ENCODE data around the gene HMX1. TPM values are rescaled to one million over a fixed set of nuclear protein-coding genes. Genes with fewer than 3 reads are reported as not detected.

The HMX1 gene
- total RNA-seq, 4 donors from 2014 or later: 2.6 TPM; not detected in 3

DNA sequence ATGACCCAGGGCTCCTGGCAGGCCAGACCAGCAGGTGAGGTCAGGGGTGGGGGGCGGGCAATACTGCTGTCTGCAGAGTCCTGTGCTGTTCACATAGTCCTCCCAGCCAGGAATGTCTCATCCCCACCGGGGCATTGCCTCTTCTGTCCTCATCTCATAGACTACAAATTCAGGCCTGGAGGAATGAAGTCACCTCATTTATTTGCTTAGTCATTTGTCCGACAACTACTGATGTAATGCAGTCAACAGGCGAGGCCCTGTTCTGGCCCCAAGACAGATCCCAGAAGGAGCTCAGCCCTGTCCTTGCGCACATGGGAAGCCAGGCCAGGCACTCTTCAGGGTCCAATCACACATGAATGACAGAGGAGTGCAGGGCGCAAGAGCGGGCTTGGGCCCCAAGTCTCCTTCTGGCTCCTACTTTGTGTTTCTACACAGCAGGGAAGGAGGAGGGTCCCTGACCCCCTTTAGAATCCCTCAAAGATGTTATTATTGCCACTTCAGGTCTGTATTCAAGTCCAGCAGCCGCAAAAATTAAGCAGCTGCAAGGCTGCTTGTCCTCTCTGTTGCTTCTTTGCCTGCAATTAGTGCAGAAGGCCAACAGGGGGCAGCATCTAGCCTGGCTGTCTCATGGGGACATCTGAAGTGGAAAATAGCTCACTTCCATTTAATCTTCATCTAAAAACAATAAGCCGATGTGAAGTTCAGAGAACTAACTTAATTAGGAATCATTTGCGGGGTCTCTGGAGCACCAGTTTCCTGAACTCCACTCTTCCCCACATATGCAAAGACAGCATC, 15.2 kb upstream of the HMX1 start:
- WGBS, 2 donors: 88 to 92% methylated on average over 10 of the region's 10 CpGs
- no peak overlapping the region for H3K27ac ChIP-seq
- intact Hi-C loops (cut with DNase I): no loop called here
- no peak for TF ChIP-seq POLR2A (IDR thresholded peaks at IDR 0.05)
- TF ChIP-seq CTCF (IDR thresholded peaks at IDR 0.05): no peak
- no peak overlapping the region for H3K4me3 ChIP-seq (replicated peaks in 1 of 3)
- H3K36me3 ChIP-seq: no peaks in the 10 kb centered on the region
- H3K4me1 ChIP-seq: no peaks in the 10 kb centered on the region
- DNase-seq: no peak
- no peaks in the 10 kb centered on the region for H3K9me3 ChIP-seq
- H3K27me3 ChIP-seq: peaks cover 3% of the 10 kb centered on the region

- intact Hi-C loops (cut with DNase I): no loop called here
- H3K27me3 ChIP-seq: no peaks in the 10 kb centered on the region
- WGBS, 2 donors: 25 to 41% methylated on average over 6 to 10 of the region's 14 CpGs
These were observed 10.6 kb upstream of the HMX1 start for GRCh38 chr4:8882239-8882638.

GRCh38 chr4:8880851-8881250, 9.2 kb upstream of the HMX1 start:
- Histone ChIP-seq H3K36me3 (no peaks in the 10 kb centered on the region), H3K9me3 (no peaks in the 10 kb centered on the region), H3K4me1 (no peaks in the 10 kb centered on the region), H3K4me3 (replicated peaks in 1 of 3) (no peak overlapping the region), H3K27ac (no peak overlapping the region), H3K27me3 (peaks cover 3% of the 10 kb centered on the region)
- WGBS, 2 donors: 84 to 87% methylated on average over 9 of the region's 9 CpGs
- intact Hi-C loops (cut with DNase I): no loop called here
- DNase-seq: no peak
- TF ChIP-seq CTCF (IDR thresholded peaks at IDR 0.05) (no peak), POLR2A (IDR thresholded peaks at IDR 0.05) (no peak)

More at GRCh38 chr4:8882239-8882638, 10.6 kb upstream of the HMX1 start:
- H3K27ac ChIP-seq: no peak overlapping the region
- H3K9me3 ChIP-seq: no peaks in the 10 kb centered on the region
- no peak for TF ChIP-seq POLR2A (IDR thresholded peaks at IDR 0.05)
- no peak for TF ChIP-seq CTCF (IDR thresholded peaks at IDR 0.05)
- H3K4me3 ChIP-seq (replicated peaks in 1 of 3): no peak overlapping the region
- no peak for DNase-seq
- no peaks in the 10 kb centered on the region for H3K36me3 ChIP-seq
- H3K4me1 ChIP-seq: no peaks in the 10 kb centered on the region

DNA sequence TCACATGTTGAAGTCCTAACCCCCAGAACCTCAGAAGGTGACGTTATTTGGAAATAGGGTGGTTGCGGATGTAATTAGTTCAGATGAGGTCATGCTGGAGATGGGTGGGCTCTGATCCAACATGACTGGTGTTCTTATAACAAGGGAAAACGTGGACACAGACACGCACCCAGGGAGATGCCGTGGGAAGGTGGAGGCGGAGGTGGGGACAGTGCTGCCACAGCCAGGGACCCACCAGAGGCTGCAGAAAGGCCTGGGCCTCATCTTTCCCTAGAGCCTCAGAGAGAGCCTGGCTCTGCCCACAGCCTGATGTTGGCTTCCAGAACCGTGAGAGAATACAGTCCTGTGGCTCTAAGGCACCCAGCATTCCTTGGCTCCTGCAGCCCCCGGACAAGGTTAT, 7.9 kb upstream of the HMX1 start:
- DNase-seq: no peak
- Histone ChIP-seq H3K36me3 (no peaks in the 10 kb centered on the region), H3K27me3 (peaks cover 3% of the 10 kb centered on the region), H3K9me3 (no peaks in the 10 kb centered on the region), H3K27ac (no peak overlapping the region), H3K4me1 (no peaks in the 10 kb centered on the region), H3K4me3 (replicated peaks in 1 of 3) (no peak overlapping the region)
- intact Hi-C loops (cut with DNase I): no loop called here
- 73 to 79% methylated on average over 8 of the region's 8 CpGs for WGBS, 2 donors
- TF ChIP-seq POLR2A (IDR thresholded peaks at IDR 0.05) (no peak), CTCF (IDR thresholded peaks at IDR 0.05) (no peak)

DNA sequence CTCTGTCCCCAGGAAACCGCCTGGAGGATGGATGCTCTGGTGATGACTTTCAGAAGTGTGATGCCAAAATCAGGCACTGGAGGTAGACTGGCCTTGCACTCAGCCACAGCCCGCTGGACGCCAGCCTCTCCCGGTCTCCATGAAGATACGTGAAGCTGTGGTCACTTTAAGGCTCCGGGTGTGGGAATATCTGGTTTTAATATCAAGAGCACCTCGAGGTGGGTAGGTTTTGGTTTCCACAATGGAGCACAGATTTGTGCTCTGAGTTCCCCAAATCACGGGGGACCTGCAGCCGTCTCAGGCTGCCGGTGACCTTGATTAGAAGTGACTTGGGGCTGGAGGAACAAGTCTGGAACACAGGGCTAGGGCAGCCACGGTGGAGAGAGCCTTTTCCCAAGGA, 6.8 kb upstream of the HMX1 start:
- WGBS, 2 donors: 25 to 26% methylated on average over 11 of the region's 11 CpGs
- no peak overlapping the region for H3K4me3 ChIP-seq (replicated peaks in 1 of 3)
- no peak for TF ChIP-seq POLR2A (IDR thresholded peaks at IDR 0.05)
- no peak for TF ChIP-seq CTCF (IDR thresholded peaks at IDR 0.05)
- H3K36me3 ChIP-seq: no peaks in the 10 kb centered on the region
- no peak for DNase-seq
- H3K9me3 ChIP-seq: no peaks in the 10 kb centered on the region
- no peak overlapping the region for H3K27ac ChIP-seq
- peaks cover 8% of the 10 kb centered on the region for H3K27me3 ChIP-seq
- no peaks in the 10 kb centered on the region for H3K4me1 ChIP-seq
- intact Hi-C loops (cut with DNase I): no loop called here

Measured in thyroid gland (tissue), 4 donors.